K562 (cell line): ENCODE data around the gene SLC35G3. TPM values are rescaled to one million over a fixed set of nuclear protein-coding genes. Genes with fewer than 3 reads are reported as not detected.
A peak's percentile ranks its signal among the peaks of the same experiment; 100 is the strongest.

ENCODE experiments used
- E2F6 ChIP-seq, 2 experiments: IDR thresholded peaks; 2 replicates each; pipeline ENCODE4 v1.6.1; 2011; ENCODE audit warnings: borderline replicate concordance in 1 of 2, control low read depth in 1 of 2, low read depth in 1 of 2, low read length in 1 of 2, mild to moderate bottlenecking in 1 of 2, mixed read lengths in 1 of 2, moderate library complexity in 1 of 2; ENCODE audit not compliant: insufficient read depth in 1 of 2, insufficient read length in 1 of 2, poor library complexity in 1 of 2, severe bottlenecking in 1 of 2; ENCODE audit errors: extremely low read depth in 1 of 2
- ELF1 ChIP-seq: fragments of 200-800 bp; sonication (Bioruptor generic); IDR thresholded peaks from 2 replicates; pipeline ENCODE4 v1.6.1; 2016; ENCODE audit warnings: missing genetic modification characterization, missing compliant biosample characterization
- GTF2F1 ChIP-seq: IDR thresholded peaks from 2 replicates; pipeline ENCODE4 v1.6.1; 2011; ENCODE audit warnings: low read depth, low read length, improper control_type of control experiment
- MEIS2 ChIP-seq: fragments of 450-650 bp; IDR thresholded peaks from 2 replicates; pipeline ENCODE4 v1.6.1; 2014; ENCODE audit warnings: mild to moderate bottlenecking; ENCODE audit not compliant: partially characterized antibody
- PATZ1 ChIP-seq: fragments of 250-450 bp; sonication (Bioruptor Pico); IDR thresholded peaks from 2 replicates; pipeline ENCODE4 v1.5.0; 2020; ENCODE audit warnings: mild to moderate bottlenecking, borderline replicate concordance
- PKNOX1 ChIP-seq: fragments of 450-650 bp; IDR thresholded peaks from 2 replicates; pipeline ENCODE4 v1.6.1; 2016
- PML ChIP-seq: IDR thresholded peaks from 2 replicates; pipeline ENCODE4 v1.6.1; 2012; ENCODE audit warnings: low read length, inconsistent platforms
- SMC3 ChIP-seq: conservative IDR thresholded peaks from 2 replicates; pipeline ENCODE4 v1.6.1; 2011; ENCODE audit warnings: low read depth, low read length, improper control_type of control experiment; ENCODE audit not compliant: insufficient read depth
- SNRNP70 ChIP-seq: fragments of 200-400 bp; formaldehyde crosslinking; optimal IDR thresholded peaks from 2 replicates; pipeline ENCODE3; 2017; ENCODE audit warnings: low read depth, low read length
- TFE3 ChIP-seq: fragments of 450-650 bp; formaldehyde crosslinking; IDR thresholded peaks from 2 replicates; pipeline ENCODE4 v1.4.0; 2020; ENCODE audit warnings: mild to moderate bottlenecking, mixed read lengths
- XRCC4 ChIP-seq: IDR thresholded peaks from one replicate; pipeline ENCODE4 v1.6.1; 2011; ENCODE audit not compliant: insufficient read depth, insufficient read length; ENCODE audit errors: extremely low read depth
- ZBTB11 ChIP-seq, 3 experiments: fragments of 200-800 bp in 1 of 3; fragments of 250-450 bp in 1 of 3; fragments of 450-650 bp in 1 of 3; sonication (Bioruptor Pico) in 1 of 3; sonication (Bioruptor generic) in 1 of 3; formaldehyde crosslinking in 1 of 3; IDR thresholded peaks; 2 replicates each; pipeline versions ENCODE4 v1.6.1 to v1.8.0; 2016 to 2022; ENCODE audit warnings: mild to moderate bottlenecking in 2 of 3, missing genetic modification characterization in 2 of 3, missing compliant biosample characterization in 1 of 3, moderate library complexity in 1 of 3
- ZBTB9 ChIP-seq: fragments of 450-650 bp; formaldehyde crosslinking; IDR thresholded peaks from 2 replicates; pipeline ENCODE4 v1.4.0; 2020; ENCODE audit warnings: mild to moderate bottlenecking, moderate library complexity
- ZNF431 ChIP-seq: sonication (generic); formaldehyde crosslinking; IDR thresholded peaks from 2 replicates; pipeline ENCODE4 v1.8.0; 2022; ENCODE audit warnings: mild to moderate bottlenecking, missing genetic modification reagents
- ZSCAN29 ChIP-seq: fragments of 450-650 bp; IDR thresholded peaks from 2 replicates; pipeline ENCODE4 v1.6.1; 2017
- polyA plus RNA-seq, 8 experiments: library from polyadenylated mRNA; depleted of rRNA in 4 of 8; stranded (reverse) in 5 of 8; unstranded in 3 of 8; fragments of >200 nt; fragmentation: Nextera tagmentation in 2 of 8; fragmentation: Illumina TruSeq in 1 of 8; extraction: Ambion mirVana in 2 of 8; extraction: Trizol in 1 of 8; gene quantifications; 2 replicates each; pipeline versions ENCODE4 v1.2.1 to v1.2.3, GENCODE V29; 2011 to 2014; ENCODE audit warnings: inconsistent platforms in 1 of 8, missing spikeins in 1 of 8
- total RNA-seq, 7 experiments: library from RNA; depleted of rRNA in 6 of 7; stranded (reverse); fragments of >200 nt in 6 of 7; fragmentation: Illumina TruSeq in 2 of 7; extraction: Trizol in 2 of 7; gene quantifications; 2 replicates each; pipeline versions ENCODE4 v1.2.1 to v1.2.3, GENCODE V29; 2011 to 2021; ENCODE audit warnings: low replicate concordance in 1 of 7

SLC35G3 gene
- total and polyA plus RNA-seq, 9 of the 15 experiments (the other 6 are each of a cell fraction or from before 2014, with no cell fraction given) = not detected

- no peak for TF ChIP-seq PATZ1 (CRISPR knock-in tag)
- 0 out of 2 replicates have a peak, but pooled peaks have one; percentile 4 for TF ChIP-seq PKNOX1
- no peak for TF ChIP-seq ZNF431 (CRISPR knock-in tag)
- TF ChIP-seq ZBTB11 (CRISPR knock-in tag; IDR thresholded peaks at IDR 0.05) = no peak
- TF ChIP-seq ELF1 (tag) = 0 out of 2 replicates have a peak, but pooled peaks have one; percentile 31
- peak in 1 of 2 experiments; percentile 18 for TF ChIP-seq E2F6 (IDR thresholded peaks at IDR 0.05; ENCODE audit: borderline replicate concordance in 1 of 2, extremely low read depth in 1 of 2, insufficient read depth in 1 of 2, insufficient read length in 1 of 2, low read depth in 1 of 2, low read length in 1 of 2, poor library complexity in 1 of 2, severe bottlenecking in 1 of 2)
- no peak for TF ChIP-seq XRCC4
- TF ChIP-seq SMC3 = no peak
- TF ChIP-seq GTF2F1 = no peak
- no peak for TF ChIP-seq MEIS2
- no peak for TF ChIP-seq PML
- TF ChIP-seq ZBTB9 (CRISPR knock-in tag) = no peak
- no peak for TF ChIP-seq SNRNP70
- TF ChIP-seq TFE3 (CRISPR knock-in tag) = no peak
- no peak for TF ChIP-seq ZSCAN29
These were observed 49.6 kb upstream of the SLC35G3 start (continued) for GRCh38 chr17:35243561-35244340.
